Caco-2 (cell line): ENCODE measurements around the gene ADA. TPM values are rescaled to one million over a fixed set of nuclear protein-coding genes. Genes with fewer than 3 reads are reported as not detected.
A peak's percentile ranks its signal among the peaks of the same experiment; 100 is the strongest.

Experiments
- BruUV-seq: library from RNA; stranded (reverse); fragments of 400-500 nt; replicated peaks from 2 replicates; lab custom pipeline; 2021; lab: Mats Ljungman, UMichigan
- CTCF ChIA-PET: fragments of 300-600 bp; sonication (Branson Sonifier 250); formaldehyde crosslinking; loops from one replicate; lab custom pipeline; 2022; ENCODE audit warnings: antibody characterized with exemption; lab: Charles Lee
- POLR2A ChIA-PET: fragments of 300-600 bp; sonication (Branson Sonifier 250); formaldehyde crosslinking; loops from one replicate; lab custom pipeline; 2022; ENCODE audit warnings: antibody characterized with exemption; lab: Charles Lee
- DNase-seq, 2 experiments: peaks; one replicate each; pipeline versions ENCODE4 v3.0.0 to v3.0.0-alpha.2; 2020 to 2022
- H3K27me3 ChIP-seq: replicated peaks from 2 replicates; pipeline ENCODE4 v1.6.0; 2011; ENCODE audit warnings: low read length; ENCODE audit not compliant: control insufficient read depth, insufficient read depth
- H3K36me3 ChIP-seq: 2 replicates; pipeline ENCODE4 v1.5.1; 2011; ENCODE audit warnings: low read length; ENCODE audit not compliant: control insufficient read depth, insufficient read depth
- H3K4me1 ChIP-seq: fragments of 250-450 bp; sonication (Bioruptor Pico); 2 replicates; pipeline ENCODE4 v1.5.1; 2020; ENCODE audit warnings: mild to moderate bottlenecking
- H3K4me3 ChIP-seq: 2 replicates; pipeline ENCODE4 v1.5.1; 2011; ENCODE audit warnings: low read depth, mild to moderate bottlenecking, control low read depth, low read length
- H3K9me3 ChIP-seq: fragments of 250-450 bp; sonication (Bioruptor Pico); 2 replicates; pipeline ENCODE4 v1.5.1; 2020; ENCODE audit warnings: mild to moderate bottlenecking, moderate library complexity
- H3K27ac Mint-ChIP-seq: one replicate; pipeline ENCODE4 v1.8.0; 2022; ENCODE audit warnings: mixed read lengths; ENCODE audit not compliant: unreplicated experiment
- H3K27me3 Mint-ChIP-seq: one replicate; pipeline ENCODE4 v1.8.0; 2022; ENCODE audit warnings: mixed read lengths; ENCODE audit not compliant: insufficient read depth, unreplicated experiment
- H3K36me3 Mint-ChIP-seq: one replicate; pipeline ENCODE4 v1.8.0; 2022; ENCODE audit warnings: mild to moderate bottlenecking, mixed read lengths; ENCODE audit not compliant: insufficient read depth, unreplicated experiment
- H3K4me1 Mint-ChIP-seq: one replicate; pipeline ENCODE4 v1.8.0; 2022; ENCODE audit warnings: low read depth, mixed read lengths; ENCODE audit not compliant: unreplicated experiment
- H3K4me3 Mint-ChIP-seq: one replicate; pipeline ENCODE4 v1.8.0; 2022; ENCODE audit warnings: mild to moderate bottlenecking, moderate library complexity, mixed read lengths; ENCODE audit not compliant: unreplicated experiment
- H3K9me3 Mint-ChIP-seq: one replicate; pipeline ENCODE4 v1.8.0; 2022; ENCODE audit warnings: mixed read lengths; ENCODE audit not compliant: unreplicated experiment
- CTCF ChIP-seq, 2 experiments: fragments of 200-600 bp in 1 of 2; IDR thresholded peaks; 1 replicate in 1 of 2; 2 replicates in 1 of 2; pipeline versions ENCODE4 v1.5.1 to v1.8.0; 2011 to 2022; ENCODE audit warnings: antibody characterized with exemption in 1 of 2, control low read depth in 1 of 2, inconsistent platforms in 1 of 2, low read depth in 1 of 2, low read length in 1 of 2, mild to moderate bottlenecking in 1 of 2, moderate library complexity in 1 of 2; ENCODE audit not compliant: insufficient read depth in 1 of 2, severe bottlenecking in 1 of 2, unreplicated experiment in 1 of 2
- intact Hi-C: fragments of 100-400 bp; cut with micrococcal nuclease; formaldehyde crosslinking; loops from one replicate; pipeline ENCODE4 v1.10.0; 2022; ENCODE audit not compliant: unreplicated experiment
- total RNA-seq: library from RNA; stranded (reverse); gene quantifications from 2 replicates; pipeline ENCODE4 v1.2.3, GENCODE V29; 2022

The ADA gene
- total RNA-seq, 1 experiment from 2014 or later: 21.1 TPM

- no peak overlapping the region for H3K27ac Mint-ChIP-seq
- no peaks in the 10 kb centered on the region for H3K9me3 Mint-ChIP-seq
- TF ChIP-seq CTCF (IDR thresholded peaks at IDR 0.05; ENCODE audit: insufficient read depth in 1 of 2, low read depth in 1 of 2, low read length in 1 of 2, severe bottlenecking in 1 of 2, unreplicated experiment in 1 of 2): no peak
- Histone ChIP-seq H3K27me3 (no peaks in the 10 kb centered on the region), H3K9me3 (0 out of 2 replicates have a peak, but pooled peaks cover 3% of the 10 kb centered on the region), H3K4me3 (no peak overlapping the region), H3K4me1 (peaks cover 20% of the 10 kb centered on the region), H3K36me3 (no peaks in the 10 kb centered on the region)
- H3K27me3 Mint-ChIP-seq: no peaks in the 10 kb centered on the region
- DNase-seq: no peak
- intact Hi-C loops: no loop called here
- POLR2A ChIA-PET: no interaction called here
- CTCF ChIA-PET: interaction anchor here (0.7 to 1.6 kb wide), 4 partner anchors 8 to 172 kb away, joined by 3 to 4 read pairs (median 4); no protein-coding TSS in a partner anchor
- no peak overlapping the region for H3K4me3 Mint-ChIP-seq
- BruUV-seq: no TSS peak
- no peaks in the 10 kb centered on the region for H3K36me3 Mint-ChIP-seq
- H3K4me1 Mint-ChIP-seq: peaks cover 24% of the 10 kb centered on the region
Measured at GRCh38 chr20:44643154-44643519, 8.4 kb downstream of the ADA start.

- intact Hi-C loops: no loop called here
- no peaks in the 10 kb centered on the region for H3K9me3 Mint-ChIP-seq
- CTCF ChIA-PET: interaction anchor here (0.7 to 1.6 kb wide), 5 partner anchors 8 to 171 kb away, joined by 3 to 5 read pairs (median 4); no protein-coding TSS in a partner anchor
- H3K36me3 Mint-ChIP-seq: no peaks in the 10 kb centered on the region
- H3K36me3 ChIP-seq: no peaks in the 10 kb centered on the region
- peak overlapping the region; percentile 1 for H3K4me3 Mint-ChIP-seq
- peaks cover 20% of the 10 kb centered on the region for H3K4me1 ChIP-seq
- peak; percentile 53 to 75 for DNase-seq
- no TSS peak for BruUV-seq
- POLR2A ChIA-PET: interaction anchor here (0.6 kb wide), 2 partner anchors 83 to 111 kb away, joined by 3 read pairs; no protein-coding TSS in a partner anchor
- H3K4me1 Mint-ChIP-seq: peaks cover 24% of the 10 kb centered on the region
- H3K27me3 Mint-ChIP-seq: no peaks in the 10 kb centered on the region
- peak overlapping the region; percentile 68 for H3K27ac Mint-ChIP-seq
- peak in 1 of 2 experiments; percentile 25 for TF ChIP-seq CTCF (IDR thresholded peaks at IDR 0.05; ENCODE audit: insufficient read depth in 1 of 2, low read depth in 1 of 2, low read length in 1 of 2, severe bottlenecking in 1 of 2, unreplicated experiment in 1 of 2)
- H3K9me3 ChIP-seq: 0 out of 2 replicates have a peak, but pooled peaks cover 3% of the 10 kb centered on the region
- no peak overlapping the region for H3K4me3 ChIP-seq
- H3K27me3 ChIP-seq: no peaks in the 10 kb centered on the region
Measured at GRCh38 chr20:44642203-44643153, 9.0 kb downstream of the ADA start.

- Histone ChIP-seq H3K4me3 (no peak overlapping the region), H3K27me3 (no peaks in the 10 kb centered on the region), H3K4me1 (peaks cover 20% of the 10 kb centered on the region), H3K9me3 (0 out of 2 replicates have a peak, but pooled peaks cover 3% of the 10 kb centered on the region), H3K36me3 (no peaks in the 10 kb centered on the region)
- intact Hi-C loops: no loop called here
- no peak for TF ChIP-seq CTCF (IDR thresholded peaks at IDR 0.05; ENCODE audit: insufficient read depth in 1 of 2, low read depth in 1 of 2, low read length in 1 of 2, severe bottlenecking in 1 of 2, unreplicated experiment in 1 of 2)
- peak overlapping the region; percentile 1 for H3K27ac Mint-ChIP-seq
- H3K36me3 Mint-ChIP-seq: no peaks in the 10 kb centered on the region
- no peaks in the 10 kb centered on the region for H3K9me3 Mint-ChIP-seq
- no peak for DNase-seq
- no peaks in the 10 kb centered on the region for H3K27me3 Mint-ChIP-seq
- BruUV-seq: no TSS peak
- peaks cover 24% of the 10 kb centered on the region for H3K4me1 Mint-ChIP-seq
- POLR2A ChIA-PET: no interaction called here
- CTCF ChIA-PET: interaction anchor here (1.4 kb wide), 1 partner anchor 42 kb away, joined by 5 read pairs; no protein-coding TSS in a partner anchor
- no peak overlapping the region for H3K4me3 Mint-ChIP-seq
Measured at GRCh38 chr20:44641325-44641724, 10.2 kb downstream of the ADA start.
